OCI-LY7 (cell line): ENCODE results near the gene ADCY1. TPM values are rescaled to one million over a fixed set of nuclear protein-coding genes. Genes with fewer than 3 reads are reported as not detected.

Source experiments
- BruUV-seq: library from RNA; stranded (reverse); fragments of 400-500 nt; replicated peaks from 2 replicates; lab custom pipeline; 2021; lab: Mats Ljungman, UMichigan
- CTCF ChIA-PET: fragments of 300-600 bp; sonication (Branson Sonifier 250); formaldehyde crosslinking; loops from one replicate; lab custom pipeline; 2022; ENCODE audit warnings: antibody characterized with exemption; ENCODE audit not compliant: unreplicated experiment; lab: Charles Lee
- POLR2A ChIA-PET: fragments of 300-600 bp; sonication (Branson Sonifier 250); formaldehyde crosslinking; loops from one replicate; lab custom pipeline; 2022; ENCODE audit warnings: antibody characterized with exemption; lab: Charles Lee
- DNase-seq: peaks from one replicate; pipeline ENCODE4 v3.0.0-alpha.2; 2015; ENCODE audit warnings: low spot score
- H2AFZ ChIP-seq: fragments of 200-600 bp; sonication (generic), shearing (Covaris generic); 2 replicates; pipeline ENCODE4 v1.6.1; 2014; ENCODE audit warnings: mild to moderate bottlenecking, antibody characterized with exemption, low read length, moderate library complexity
- H3K27ac ChIP-seq: fragments of 200-600 bp; sonication (generic); 2 replicates; pipeline ENCODE4 v1.5.1; 2014; ENCODE audit warnings: mixed run types, low read depth, mild to moderate bottlenecking, moderate library complexity, low read length, inconsistent platforms; ENCODE audit not compliant: poor library complexity, severe bottlenecking
- H3K36me3 ChIP-seq: fragments of 200-600 bp; sonication (generic); 2 replicates; pipeline ENCODE4 v1.6.1; 2014; ENCODE audit warnings: mild to moderate bottlenecking, antibody characterized with exemption, low read length, moderate library complexity, mixed read lengths; ENCODE audit not compliant: insufficient read depth
- H3K4me1 ChIP-seq: fragments of 200-600 bp; sonication (generic); 2 replicates; pipeline ENCODE4 v1.5.1; 2014; ENCODE audit warnings: mild to moderate bottlenecking, low read length; ENCODE audit not compliant: insufficient read depth, poor library complexity, severe bottlenecking
- H3K4me2 ChIP-seq: fragments of 200-600 bp; sonication (generic); 2 replicates; pipeline ENCODE4 v1.6.1; 2014; ENCODE audit warnings: mild to moderate bottlenecking, low read length
- H3K4me3 ChIP-seq: fragments of 200-600 bp; sonication (generic); 2 replicates; pipeline ENCODE4 v1.5.1; 2014; ENCODE audit warnings: mild to moderate bottlenecking, low read depth, low read length; ENCODE audit not compliant: poor library complexity, severe bottlenecking
- H3K79me2 ChIP-seq: fragments of 200-600 bp; sonication (generic); 2 replicates; pipeline ENCODE4 v1.6.1; 2016; ENCODE audit warnings: low read depth, mild to moderate bottlenecking, low read length, moderate library complexity, mixed read lengths; ENCODE audit not compliant: insufficient read depth
- H3K9me2 ChIP-seq: fragments of 200-600 bp; sonication (generic); 2 replicates; pipeline ENCODE4 v1.6.1; 2016; ENCODE audit warnings: mild to moderate bottlenecking, low read length, mixed read lengths; ENCODE audit not compliant: insufficient read depth
- H3K9me3 ChIP-seq: fragments of 200-600 bp; sonication (generic); 2 replicates; pipeline ENCODE4 v1.6.1; 2014; ENCODE audit warnings: mild to moderate bottlenecking, mixed run types, low read length, mixed read lengths
- H4K20me1 ChIP-seq: fragments of 200-600 bp; sonication (generic); 2 replicates; pipeline ENCODE4 v1.6.1; 2014; ENCODE audit warnings: mild to moderate bottlenecking, antibody characterized with exemption, low read length, moderate library complexity, mixed read lengths; ENCODE audit not compliant: insufficient read depth
- CTCF ChIP-seq: fragments of 200-600 bp; sonication (generic); conservative IDR thresholded peaks from 2 replicates; pipeline ENCODE4 v1.5.1; 2014; ENCODE audit warnings: mild to moderate bottlenecking, antibody characterized with exemption, low read length, moderate library complexity, mixed read lengths
- EZH2phosphoT487 ChIP-seq: fragments of 200-600 bp; sonication (generic); IDR thresholded peaks from 2 replicates; pipeline ENCODE4 v1.6.1; 2018; ENCODE audit warnings: low read depth, borderline replicate concordance, mild to moderate bottlenecking, mixed run types, antibody characterized with exemption, low read length, moderate library complexity, mixed read lengths
- intact Hi-C: fragments of 100-400 bp; cut with micrococcal nuclease; formaldehyde crosslinking; loops from one replicate; pipeline ENCODE4 v1.10.0; 2022; ENCODE audit not compliant: unreplicated experiment
- total RNA-seq, 2 experiments: library from RNA; depleted of rRNA in 1 of 2; stranded (reverse); fragments of >200 nt in 1 of 2; shearing (Covaris generic) in 1 of 2; gene quantifications; 2 replicates each; pipeline ENCODE4 v1.2.3, GENCODE V29; 2014 to 2022

The ADCY1 gene
- total RNA-seq, 2 experiments from 2014 or later: 0.13 TPM; not detected in 1

DNA sequence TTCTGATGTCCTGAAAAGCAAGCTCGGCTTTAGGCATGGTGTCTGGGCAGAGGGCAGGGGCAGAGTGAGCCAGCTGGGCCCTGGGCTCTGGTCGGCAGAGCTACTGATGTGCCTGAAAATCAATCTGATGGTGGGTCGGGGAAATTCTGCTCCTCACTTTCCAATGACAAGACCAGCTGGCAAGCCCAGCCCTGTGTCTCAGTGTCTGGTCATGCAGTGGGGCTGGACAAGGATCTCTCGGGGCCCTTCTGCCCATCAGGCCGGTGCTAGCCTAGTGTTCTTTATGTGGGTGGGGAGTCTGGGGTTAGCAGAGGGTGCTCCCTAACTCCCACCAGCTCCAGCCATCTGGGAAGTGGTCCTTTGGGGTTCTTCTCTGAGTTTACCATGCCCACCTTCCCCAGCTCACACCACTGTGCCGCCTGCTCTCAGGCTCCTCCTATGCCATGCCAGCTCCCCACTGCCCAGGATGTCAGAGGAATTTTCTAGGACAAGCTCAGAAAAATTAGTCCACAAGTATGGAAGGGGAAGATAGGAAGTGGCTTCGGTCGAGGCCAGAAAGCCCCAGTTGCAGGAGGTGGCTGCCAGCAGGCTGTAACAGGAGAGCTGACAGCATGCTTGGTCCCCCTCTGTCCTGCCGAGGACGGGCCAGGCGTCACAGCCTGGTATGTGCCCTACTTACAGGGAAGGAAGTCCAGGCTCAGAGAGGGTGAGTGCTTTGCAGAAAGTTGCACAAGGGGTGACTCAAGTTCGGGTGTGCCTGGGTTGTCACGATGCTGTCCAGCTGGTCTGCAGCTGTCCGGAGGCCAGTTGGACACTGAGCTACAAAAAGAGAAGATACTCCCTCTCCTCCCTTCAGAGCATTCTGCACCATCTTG is 135.2 kb downstream of the ADCY1 start:
- Histone ChIP-seq H2AFZ (no peak overlapping the region), H3K4me3 (no peak overlapping the region), H4K20me1 (no peaks in the 10 kb centered on the region), H3K9me3 (no peaks in the 10 kb centered on the region), H3K36me3 (no peaks in the 10 kb centered on the region), H3K79me2 (no peaks in the 10 kb centered on the region), H3K27ac (no peak overlapping the region), H3K4me2 (no peak overlapping the region), H3K4me1 (no peaks in the 10 kb centered on the region), H3K9me2 (no peaks in the 10 kb centered on the region)
- intact Hi-C loops: no loop called here
- no TSS peak for BruUV-seq
- CTCF ChIA-PET: interaction anchor here (1.5 kb wide), 1 partner anchor 46 kb away, joined by 5 read pairs; no protein-coding TSS in a partner anchor
- TF ChIP-seq CTCF (no peak), EZH2phosphoT487 (no peak)
- no peak for DNase-seq
- POLR2A ChIA-PET: interaction anchor here (0.6 kb wide), 1 partner anchor 470 kb away, joined by 3 read pairs; no protein-coding TSS in a partner anchor

- H2AFZ ChIP-seq: no peak overlapping the region
- H3K36me3 ChIP-seq: no peaks in the 10 kb centered on the region
- H3K27ac ChIP-seq: no peak overlapping the region
- no TSS peak for BruUV-seq
- H3K9me3 ChIP-seq: no peaks in the 10 kb centered on the region
- no peaks in the 10 kb centered on the region for H3K9me2 ChIP-seq
- DNase-seq: no peak
- intact Hi-C loops: no loop called here
- TF ChIP-seq EZH2phosphoT487: no peak
- no peak for TF ChIP-seq CTCF
- POLR2A ChIA-PET: no interaction called here
- no peak overlapping the region for H3K4me3 ChIP-seq
- no peaks in the 10 kb centered on the region for H3K4me1 ChIP-seq
- H4K20me1 ChIP-seq: no peaks in the 10 kb centered on the region
- H3K4me2 ChIP-seq: no peak overlapping the region
- CTCF ChIA-PET: no interaction called here
- H3K79me2 ChIP-seq: no peaks in the 10 kb centered on the region
Measured at GRCh38 chr7:45710271-45711160, 136.3 kb downstream of the ADCY1 start.
